Naive thymus-derived CD4-positive, alpha-beta T cell (primary cell): Measurements from ENCODE around the gene TMPRSS6. TPM values are rescaled to one million over a fixed set of nuclear protein-coding genes. Genes with fewer than 3 reads are reported as not detected.

Experiments used
- ATAC-seq: fragments of 150-1000 bp; cut with Tn5 transposase; 2 replicates; pipeline ENCODE4 v1.10.0; 2021; ENCODE audit warnings: mild to moderate bottlenecking, moderate library complexity
- CTCF ChIA-PET: fragments of 350-600 bp; sonication (Branson Sonifier 250); formaldehyde crosslinking; loops from one replicate; lab custom pipeline; 2021; ENCODE audit warnings: antibody characterized with exemption; lab: Charles Lee
- POLR2A ChIA-PET: fragments of 350-600 bp; sonication (Branson Sonifier 250); formaldehyde crosslinking; loops from one replicate; lab custom pipeline; 2021; ENCODE audit warnings: antibody characterized with exemption, inconsistent platforms; lab: Charles Lee
- DNase-seq, 9 donors: peaks; one replicate each; pipeline versions ENCODE4 v3.0.0 to v3.0.0-alpha.2; 2020 to 2022; ENCODE audit warnings: mixed read lengths in 1 of 9
- H3K27ac ChIP-seq: one replicate; pipeline ENCODE4 v1.7.0; 2013; ENCODE audit warnings: mild to moderate bottlenecking, low read depth, low read length, moderate library complexity
- H3K27me3 ChIP-seq, 2 donors: one replicate each; pipeline ENCODE4 v1.7.0; 2013; ENCODE audit warnings: low read length in 2 of 2, mild to moderate bottlenecking in 2 of 2, moderate library complexity in 2 of 2; ENCODE audit not compliant: control insufficient read depth in 2 of 2, insufficient read depth in 2 of 2
- H3K36me3 ChIP-seq, 3 experiments: 1 replicate in 2 of 3; 2 replicates in 1 of 3; pipeline ENCODE4 v1.7.0; 2013; ENCODE audit warnings: low read length in 3 of 3, mild to moderate bottlenecking in 3 of 3, moderate library complexity in 1 of 3; ENCODE audit not compliant: insufficient read depth in 3 of 3, control insufficient read depth in 2 of 3
- H3K4me1 ChIP-seq, 2 donors: one replicate each; pipeline ENCODE4 v1.7.0; 2013; ENCODE audit warnings: low read length in 2 of 2, mild to moderate bottlenecking in 2 of 2, moderate library complexity in 1 of 2; ENCODE audit not compliant: control insufficient read depth in 2 of 2, insufficient read depth in 2 of 2
- H3K4me3 ChIP-seq: 2 replicates; pipeline ENCODE4 v1.7.0; 2013; ENCODE audit warnings: mild to moderate bottlenecking, low read length
- H3K9me3 ChIP-seq, 3 experiments: 1 replicate in 2 of 3; 2 replicates in 1 of 3; pipeline ENCODE4 v1.7.0; 2013; ENCODE audit warnings: low read length in 3 of 3; ENCODE audit not compliant: control insufficient read depth in 2 of 3
- H3K27ac Mint-ChIP-seq, 9 donors: one replicate each; pipeline ENCODE4 v1.8.0; 2020 to 2022; ENCODE audit warnings: mixed read lengths in 9 of 9, mild to moderate bottlenecking in 8 of 9, moderate library complexity in 5 of 9, inconsistent platforms in 2 of 9
- H3K27me3 Mint-ChIP-seq, 5 donors: one replicate each; pipeline ENCODE4 v1.8.0; 2021 to 2022; ENCODE audit warnings: mixed read lengths in 5 of 5, mild to moderate bottlenecking in 1 of 5
- H3K36me3 Mint-ChIP-seq, 5 donors: one replicate each; pipeline ENCODE4 v1.8.0; 2020 to 2022; ENCODE audit warnings: mixed read lengths in 5 of 5, mild to moderate bottlenecking in 3 of 5, inconsistent platforms in 1 of 5
- H3K4me1 Mint-ChIP-seq, 7 donors: one replicate each; pipeline ENCODE4 v1.8.0; 2020 to 2022; ENCODE audit warnings: mixed read lengths in 7 of 7, mild to moderate bottlenecking in 3 of 7, inconsistent platforms in 1 of 7
- H3K4me3 Mint-ChIP-seq, 10 donors: one replicate each; pipeline ENCODE4 v1.8.0; 2020 to 2022; ENCODE audit warnings: mild to moderate bottlenecking in 10 of 10, mixed read lengths in 10 of 10, moderate library complexity in 6 of 10, inconsistent platforms in 2 of 10
- H3K9me3 Mint-ChIP-seq, 11 donors: one replicate each; pipeline ENCODE4 v1.8.0; 2020 to 2022; ENCODE audit warnings: mixed read lengths in 11 of 11, mild to moderate bottlenecking in 4 of 11, inconsistent platforms in 1 of 11, moderate library complexity in 1 of 11
- intact Hi-C, 2 donors: fragments of 100-400 bp; cut with micrococcal nuclease; formaldehyde crosslinking; loops; one replicate each; pipeline ENCODE4 v1.15.1; 2023
- polyA plus RNA-seq, 2 donors: library from polyadenylated mRNA; unstranded; fragments of 300-500 nt; fragmentation: Illumina TruSeq; gene quantifications; one replicate each; pipeline ENCODE4 v1.2.3, GENCODE V29; 2021
- total RNA-seq, 6 experiments: library from RNA in 5 of 6; stranded (reverse) in 5 of 6; gene quantifications; 1 replicate in 5 of 6; 2 replicates in 1 of 6; pipeline ENCODE4 v1.2.3 and lab custom pipeline; 2021 to 2026

Gene TMPRSS6
- total and polyA plus RNA-seq, 7 experiments from 2014 or later: 0.22 to 3.2 (median 0.32) TPM; not detected in 2

DNA sequence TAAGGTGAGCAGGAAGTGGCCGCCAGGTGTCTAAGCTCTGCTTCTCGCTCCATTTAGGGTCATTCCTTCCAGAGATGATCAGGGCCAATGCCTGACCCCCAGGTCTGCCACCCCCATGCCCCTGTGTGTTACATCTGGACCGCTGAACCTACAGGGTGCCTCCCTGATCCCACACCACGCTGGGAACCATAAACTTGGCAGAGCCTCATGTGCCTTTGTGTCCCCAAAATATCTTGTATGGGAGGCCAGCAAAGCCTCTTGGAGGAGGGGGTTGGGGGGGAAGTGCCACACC, 94.0 kb downstream of the TMPRSS6 start:
- Histone ChIP-seq H3K4me3 (no peak overlapping the region), H3K27ac (no peak overlapping the region), H3K27me3 (peaks cover 0 to 8% of the 10 kb centered on the region in 2 donors), H3K36me3 (no peaks in the 10 kb centered on the region), H3K4me1 (peaks cover 0 to 4% of the 10 kb centered on the region in 2 donors), H3K9me3 (no peaks in the 10 kb centered on the region)
- intact Hi-C loops: no loop called here
- no peaks in the 10 kb centered on the region for H3K36me3 Mint-ChIP-seq
- no peak overlapping the region for H3K27ac Mint-ChIP-seq
- ATAC-seq (no peak), DNase-seq (no peak)
- peaks cover 0 to 10% (median 0%) of the 10 kb centered on the region in 5 donors for H3K27me3 Mint-ChIP-seq
- H3K4me3 Mint-ChIP-seq: no peak overlapping the region
- H3K9me3 Mint-ChIP-seq: no peaks in the 10 kb centered on the region
- CTCF ChIA-PET: interaction anchor here (1.1 kb wide), 1 partner anchor 35 kb away, joined by 3 read pairs; no protein-coding TSS in a partner anchor
- H3K4me1 Mint-ChIP-seq: peaks cover 0 to 7% (median 5%) of the 10 kb centered on the region in 7 donors
- POLR2A ChIA-PET: no interaction called here

Other genes starting within 250 kb of the TMPRSS6 start
- gene NCF4, start 248.7 kb downstream of the TMPRSS6 start, total RNA-seq: 10 to 100 TPM in 2 of 5 experiments, 1 to 10 TPM in 3; 3.7 to 57.1 (median 7.8) TPM
- 1 to 10 TPM in 1 of 2 donors, under 1 TPM in 1; 0.24 to 1.4 TPM for gene NCF4, start 248.7 kb downstream of the TMPRSS6 start, polyA plus RNA-seq
- gene CSF2RB, start 196.1 kb downstream of the TMPRSS6 start, total RNA-seq: 10 to 100 TPM in 3 of 5 experiments, under 1 TPM in 2; 0.57 to 95.0 (median 13.4) TPM
- not detected for gene CSF2RB, start 196.1 kb downstream of the TMPRSS6 start, polyA plus RNA-seq
- gene TST, start 90.3 kb downstream of the TMPRSS6 start, total RNA-seq: 1 to 10 TPM in 2 of 5 experiments, under 1 TPM in 3; 0.22 to 6.1 (median 0.48) TPM
- gene TST, start 90.3 kb downstream of the TMPRSS6 start, polyA plus RNA-seq: under 1 TPM in 1 of 2 donors, not detected in 1; 0.34 TPM
- 10 to 100 TPM in 2 of 5 experiments, 1 to 10 TPM in 2, under 1 TPM in 1; 0.65 to 22.3 (median 5.9) TPM for gene MPST, start 90.0 kb downstream of the TMPRSS6 start, total RNA-seq
- under 1 TPM; 0.51 to 0.53 TPM for gene MPST, start 90.0 kb downstream of the TMPRSS6 start, polyA plus RNA-seq
- 10 to 100 TPM; 19.8 to 44.5 (median 24.9) TPM for gene KCTD17, start 58.0 kb downstream of the TMPRSS6 start, total RNA-seq
- 10 to 100 TPM; 10.3 to 10.8 TPM for gene KCTD17, start 58.0 kb downstream of the TMPRSS6 start, polyA plus RNA-seq
- gene IL2RB, start 40.2 kb upstream of the TMPRSS6 start, total RNA-seq: 100 to 1,000 TPM in 2 of 5 experiments, 10 to 100 TPM in 3; 14.3 to 209 (median 44.1) TPM
- gene IL2RB, start 40.2 kb upstream of the TMPRSS6 start, polyA plus RNA-seq: 10 to 100 TPM; 13.6 to 20.2 TPM
- gene C1QTNF6, start 78.5 kb upstream of the TMPRSS6 start, total RNA-seq: 10 to 100 TPM; 12.4 to 27.6 (median 20.2) TPM
- 1 to 10 TPM; 1.1 to 2.4 TPM for gene C1QTNF6, start 78.5 kb upstream of the TMPRSS6 start, polyA plus RNA-seq
- gene SSTR3, start 102.8 kb upstream of the TMPRSS6 start, total RNA-seq: 10 to 100 TPM in 2 of 5 experiments, 1 to 10 TPM in 3; 3.9 to 30.4 (median 6.4) TPM
- gene SSTR3, start 102.8 kb upstream of the TMPRSS6 start, polyA plus RNA-seq: 1 to 10 TPM; 5.8 to 9.5 TPM
- gene RAC2, start 134.6 kb upstream of the TMPRSS6 start, total RNA-seq: 100 to 1,000 TPM; 263 to 886 (median 301) TPM
- gene RAC2, start 134.6 kb upstream of the TMPRSS6 start, polyA plus RNA-seq: 100 to 1,000 TPM; 838 to 852 TPM
- gene CYTH4, start 172.8 kb upstream of the TMPRSS6 start, total RNA-seq: 100 to 1,000 TPM; 123 to 227 (median 214) TPM
- 10 to 100 TPM; 49.5 to 71.1 TPM for gene CYTH4, start 172.8 kb upstream of the TMPRSS6 start, polyA plus RNA-seq